ENCODE measurements around the gene LRRK1.

DNA sequence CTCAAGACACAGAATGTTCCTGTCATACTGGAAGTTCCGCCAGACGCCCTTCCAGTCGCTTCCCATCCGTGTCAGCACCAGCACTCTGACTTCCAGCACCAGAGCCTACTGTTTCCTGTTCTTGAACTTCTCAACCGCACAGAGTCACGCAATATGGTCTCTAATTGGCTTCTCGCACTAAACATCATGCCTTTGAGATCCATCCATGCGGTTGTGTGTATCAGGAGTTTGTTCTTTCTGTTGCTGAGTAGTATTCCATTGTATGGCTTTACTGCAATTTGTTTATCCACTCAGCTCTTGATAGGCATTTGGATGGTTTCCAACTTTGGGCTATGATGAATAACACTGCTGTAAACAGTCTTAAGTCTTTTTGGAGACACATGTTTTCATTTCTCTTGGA is 112.1 kb downstream of the LRRK1 start:
- TF ChIP-seq CHD2 (IDR thresholded peaks at IDR 0.05; ENCODE audit: low read length, partially characterized antibody) = no peak
- no peak for TF ChIP-seq MXI1 (IDR thresholded peaks at IDR 0.05; ENCODE audit: low read depth, low read length)
- TF ChIP-seq ELF1 (IDR thresholded peaks at IDR 0.05) = no peak
- TF ChIP-seq, protein P1, sequence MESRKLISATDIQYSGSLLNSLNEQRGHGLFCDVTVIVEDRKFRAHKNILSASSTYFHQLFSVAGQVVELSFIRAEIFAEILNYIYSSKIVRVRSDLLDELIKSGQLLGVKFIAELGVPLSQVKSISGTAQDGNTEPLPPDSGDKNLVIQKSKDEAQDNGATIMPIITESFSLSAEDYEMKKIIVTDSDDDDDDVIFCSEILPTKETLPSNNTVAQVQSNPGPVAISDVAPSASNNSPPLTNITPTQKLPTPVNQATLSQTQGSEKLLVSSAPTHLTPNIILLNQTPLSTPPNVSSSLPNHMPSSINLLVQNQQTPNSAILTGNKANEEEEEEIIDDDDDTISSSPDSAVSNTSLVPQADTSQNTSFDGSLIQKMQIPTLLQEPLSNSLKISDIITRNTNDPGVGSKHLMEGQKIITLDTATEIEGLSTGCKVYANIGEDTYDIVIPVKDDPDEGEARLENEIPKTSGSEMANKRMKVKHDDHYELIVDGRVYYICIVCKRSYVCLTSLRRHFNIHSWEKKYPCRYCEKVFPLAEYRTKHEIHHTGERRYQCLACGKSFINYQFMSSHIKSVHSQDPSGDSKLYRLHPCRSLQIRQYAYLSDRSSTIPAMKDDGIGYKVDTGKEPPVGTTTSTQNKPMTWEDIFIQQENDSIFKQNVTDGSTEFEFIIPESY (IDR thresholded peaks at IDR 0.05; ENCODE audit: borderline replicate concordance, low read depth) = no peak
- TF ChIP-seq, protein P2, sequence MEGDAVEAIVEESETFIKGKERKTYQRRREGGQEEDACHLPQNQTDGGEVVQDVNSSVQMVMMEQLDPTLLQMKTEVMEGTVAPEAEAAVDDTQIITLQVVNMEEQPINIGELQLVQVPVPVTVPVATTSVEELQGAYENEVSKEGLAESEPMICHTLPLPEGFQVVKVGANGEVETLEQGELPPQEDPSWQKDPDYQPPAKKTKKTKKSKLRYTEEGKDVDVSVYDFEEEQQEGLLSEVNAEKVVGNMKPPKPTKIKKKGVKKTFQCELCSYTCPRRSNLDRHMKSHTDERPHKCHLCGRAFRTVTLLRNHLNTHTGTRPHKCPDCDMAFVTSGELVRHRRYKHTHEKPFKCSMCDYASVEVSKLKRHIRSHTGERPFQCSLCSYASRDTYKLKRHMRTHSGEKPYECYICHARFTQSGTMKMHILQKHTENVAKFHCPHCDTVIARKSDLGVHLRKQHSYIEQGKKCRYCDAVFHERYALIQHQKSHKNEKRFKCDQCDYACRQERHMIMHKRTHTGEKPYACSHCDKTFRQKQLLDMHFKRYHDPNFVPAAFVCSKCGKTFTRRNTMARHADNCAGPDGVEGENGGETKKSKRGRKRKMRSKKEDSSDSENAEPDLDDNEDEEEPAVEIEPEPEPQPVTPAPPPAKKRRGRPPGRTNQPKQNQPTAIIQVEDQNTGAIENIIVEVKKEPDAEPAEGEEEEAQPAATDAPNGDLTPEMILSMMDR (IDR thresholded peaks at IDR 0.05) = no peak
- no peak for TF ChIP-seq TEAD4 (IDR thresholded peaks at IDR 0.05; ENCODE audit: borderline replicate concordance, insufficient read depth)
- 0 out of 2 replicates have a peak, but pooled peaks have one; percentile 9 for TF ChIP-seq NFIC (IDR thresholded peaks at IDR 0.05; ENCODE audit: borderline replicate concordance)
- no peak for TF ChIP-seq RCOR1 (IDR thresholded peaks at IDR 0.05; ENCODE audit: low read length)
- TF ChIP-seq JUND (IDR thresholded peaks at IDR 0.05) = no peak
- no peak for TF ChIP-seq EP300 (IDR thresholded peaks at IDR 0.05; ENCODE audit: borderline replicate concordance in 1 of 2, low read depth in 1 of 2, low read length in 1 of 2)
- TF ChIP-seq NRF1 (IDR thresholded peaks at IDR 0.05; ENCODE audit: low read depth, low read length) = no peak
- no peak for TF ChIP-seq SIN3A (IDR thresholded peaks at IDR 0.05; ENCODE audit: borderline replicate concordance, low read depth, low read length)
